ENCODE results near the gene PPM1L.
"Not testable (repeated sequence)": the region's sequence is repeated elsewhere in the genome, so short reads cannot be mapped to it uniquely, and the experiment has no call there.

The PPM1L gene

GRCh38 chr3:161028555-161029153, 272.6 kb downstream of the PPM1L start:
- DNase-seq (ENCODE audit: low read depth in 1 of 2, low spot score in 1 of 2), result no peak

- no peak for DNase-seq (ENCODE audit: low read depth in 1 of 2, low spot score in 1 of 2)
Measured at GRCh38 chr3:161031134-161031533, 275.1 kb downstream of the PPM1L start.

DNA sequence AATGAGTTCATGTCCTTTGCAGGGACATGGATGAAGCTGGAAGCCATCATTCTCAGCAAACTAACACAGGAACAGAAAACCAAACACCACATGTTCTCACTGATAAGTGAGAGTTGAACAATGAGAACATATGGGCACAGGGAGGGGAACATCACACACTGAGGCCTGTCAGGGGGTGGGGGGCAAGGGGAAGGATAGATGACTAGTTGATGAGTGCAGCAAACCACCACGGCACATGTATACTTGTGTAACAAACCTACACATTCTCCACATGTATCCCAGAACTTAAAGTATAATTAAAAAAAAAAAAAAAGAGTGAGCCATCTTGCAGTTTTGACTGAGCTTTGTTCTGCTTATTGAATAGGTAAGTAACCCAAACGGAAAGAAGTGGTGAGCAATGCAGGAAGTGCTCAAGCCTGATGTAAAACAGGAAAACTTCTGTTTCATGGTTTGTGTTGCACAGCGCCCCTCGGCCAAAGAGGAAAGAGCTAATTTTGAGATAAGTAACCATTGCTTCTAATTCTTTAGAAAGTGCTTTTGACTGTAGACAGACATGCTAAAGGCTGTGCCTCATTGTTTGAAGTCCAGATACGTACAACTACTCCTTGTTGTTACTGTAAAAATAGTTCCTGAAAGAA, 279.0 kb downstream of the PPM1L start:
- not testable (repeated sequence) for DNase-seq (ENCODE audit: low read depth in 1 of 2, low spot score in 1 of 2)

DNA sequence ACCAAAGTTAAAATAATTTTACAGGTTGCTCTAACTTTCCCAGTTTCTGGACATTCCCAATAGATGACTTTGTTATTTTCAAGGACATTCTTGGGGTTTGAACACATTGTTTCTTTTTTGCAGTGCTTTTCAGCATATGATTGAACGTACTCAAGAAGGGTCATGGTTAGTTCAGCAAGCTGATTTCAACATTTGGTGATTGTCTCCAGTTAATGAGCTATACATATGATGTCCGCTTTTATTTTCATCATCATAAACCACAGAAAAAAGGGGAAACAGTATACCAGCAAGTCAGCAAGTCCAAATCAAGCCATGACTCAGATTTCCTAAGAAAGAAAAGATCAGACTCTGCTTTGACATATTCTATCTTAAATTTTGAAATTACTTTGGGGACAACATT, 279.7 kb downstream of the PPM1L start:
- no peak for DNase-seq (ENCODE audit: low read depth in 1 of 2, low spot score in 1 of 2)

DNA sequence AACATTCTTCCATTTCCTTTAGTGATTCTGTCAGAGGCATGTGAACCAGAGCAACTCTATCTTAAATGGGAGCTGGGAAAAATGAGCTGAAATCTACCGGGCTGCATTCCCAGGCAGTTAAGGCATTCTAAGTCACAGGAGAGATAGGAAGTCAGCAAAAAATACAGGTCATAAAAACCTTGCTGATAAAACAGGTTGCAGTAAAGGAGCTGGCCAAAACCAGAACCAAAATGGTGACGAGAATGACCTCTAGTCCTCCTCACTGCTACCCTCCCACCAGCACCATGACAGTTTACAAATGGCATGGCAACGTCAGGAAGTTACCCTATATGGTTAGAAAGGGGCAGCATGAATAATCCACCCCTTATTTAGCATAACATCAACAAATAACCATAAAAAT, 282.7 kb downstream of the PPM1L start:
- DNase-seq (ENCODE audit: low read depth in 1 of 2, low spot score in 1 of 2), result no peak

- no peak for DNase-seq (ENCODE audit: low read depth in 1 of 2, low spot score in 1 of 2)
Measured at GRCh38 chr3:161042023-161042501, 286.0 kb downstream of the PPM1L start.

- no peak for DNase-seq (ENCODE audit: low read depth in 1 of 2, low spot score in 1 of 2)
Measured at GRCh38 chr3:161043336-161044035, 287.5 kb downstream of the PPM1L start.

GRCh38 chr3:161049683-161050248, 293.7 kb downstream of the PPM1L start:
- no peak for DNase-seq (ENCODE audit: low read depth in 1 of 2, low spot score in 1 of 2)

- DNase-seq (ENCODE audit: low read depth in 1 of 2, low spot score in 1 of 2), result no peak
Measured at GRCh38 chr3:161050935-161051334, 294.9 kb downstream of the PPM1L start.

GRCh38 chr3:161051856-161052255, 295.8 kb downstream of the PPM1L start:
- DNase-seq (ENCODE audit: low read depth in 1 of 2, low spot score in 1 of 2), result no peak

DNA sequence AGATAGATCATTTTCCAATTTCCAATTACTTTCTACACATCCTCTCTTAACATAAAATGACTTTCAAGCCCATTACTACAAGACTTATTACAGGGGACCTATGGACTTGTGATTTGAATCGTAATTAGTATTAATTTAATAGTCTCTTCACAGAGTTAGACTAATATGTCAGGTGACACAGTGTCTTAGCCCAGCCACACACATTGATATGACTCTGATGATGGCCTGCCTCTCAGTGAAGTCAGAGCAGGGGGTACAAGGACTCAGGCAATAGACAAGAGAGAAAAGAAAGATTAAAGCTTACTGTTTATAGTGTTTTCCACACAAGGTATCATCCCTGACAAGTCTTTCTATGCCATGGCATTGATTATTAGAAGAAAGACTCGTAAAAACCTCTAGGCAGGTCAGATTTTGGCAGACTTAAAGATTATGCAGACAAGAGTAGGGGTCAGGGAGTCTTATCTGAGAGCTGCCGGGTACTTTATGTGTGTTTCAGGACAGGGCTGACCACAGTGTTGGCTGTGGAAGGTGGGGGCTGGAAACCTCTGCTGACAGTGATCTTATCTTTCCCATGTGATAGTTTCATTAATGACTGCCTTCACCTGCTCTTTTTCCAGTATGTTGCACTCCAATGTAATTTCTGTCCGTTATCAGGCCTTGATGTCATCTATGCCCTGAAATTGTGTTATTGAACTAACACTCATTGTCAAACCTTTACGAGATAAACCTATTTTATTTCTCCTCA, 299.0 kb downstream of the PPM1L start:
- no peak for DNase-seq (ENCODE audit: low read depth in 1 of 2, low spot score in 1 of 2)

GRCh38 chr3:161064413-161064812, 308.4 kb downstream of the PPM1L start:
- no peak for DNase-seq (ENCODE audit: low read depth in 1 of 2, low spot score in 1 of 2)

GRCh38 chr3:161066930-161067329, 310.9 kb downstream of the PPM1L start:
- no peak for DNase-seq (ENCODE audit: low read depth in 1 of 2, low spot score in 1 of 2)

- DNase-seq (ENCODE audit: low read depth in 1 of 2, low spot score in 1 of 2), result no peak
Measured at GRCh38 chr3:161067335-161067734, 311.3 kb downstream of the PPM1L start.

DNA sequence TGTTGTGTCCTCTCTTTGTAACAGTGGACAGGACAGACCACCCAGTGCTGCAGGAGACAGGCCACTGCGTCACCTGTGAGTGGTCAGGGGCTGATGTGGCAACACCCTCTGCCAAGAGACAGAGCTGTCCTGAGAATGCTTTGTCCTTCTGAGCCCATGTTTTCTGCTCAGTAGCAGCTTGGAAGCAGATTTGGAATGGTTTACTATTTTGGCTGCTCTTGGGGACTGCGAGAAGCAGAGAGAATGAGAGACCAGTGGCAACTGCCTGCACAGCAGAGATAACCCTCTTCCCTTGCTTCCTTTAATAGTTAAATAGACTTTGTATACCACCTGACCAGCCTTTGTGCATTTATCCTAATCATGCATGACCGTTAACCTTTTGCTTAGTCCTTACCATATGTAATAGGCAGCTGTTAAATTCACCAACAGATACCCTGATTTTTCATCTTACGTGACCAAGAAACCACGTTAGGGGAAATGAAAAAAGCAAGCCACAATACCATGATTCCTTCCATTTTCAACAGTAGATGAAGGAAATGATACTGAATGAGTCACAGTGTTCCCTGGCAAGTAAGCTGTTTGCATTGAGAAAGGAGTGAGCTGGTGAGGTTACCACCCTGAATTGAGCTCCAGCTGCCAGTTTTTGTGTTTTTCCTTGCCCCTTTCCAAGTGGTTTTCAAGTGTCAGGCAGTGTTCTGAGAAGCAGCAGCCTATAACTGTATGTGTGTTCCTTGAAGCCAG, 313.6 kb downstream of the PPM1L start:
- no peak for DNase-seq (ENCODE audit: low read depth in 1 of 2, low spot score in 1 of 2)

DNA sequence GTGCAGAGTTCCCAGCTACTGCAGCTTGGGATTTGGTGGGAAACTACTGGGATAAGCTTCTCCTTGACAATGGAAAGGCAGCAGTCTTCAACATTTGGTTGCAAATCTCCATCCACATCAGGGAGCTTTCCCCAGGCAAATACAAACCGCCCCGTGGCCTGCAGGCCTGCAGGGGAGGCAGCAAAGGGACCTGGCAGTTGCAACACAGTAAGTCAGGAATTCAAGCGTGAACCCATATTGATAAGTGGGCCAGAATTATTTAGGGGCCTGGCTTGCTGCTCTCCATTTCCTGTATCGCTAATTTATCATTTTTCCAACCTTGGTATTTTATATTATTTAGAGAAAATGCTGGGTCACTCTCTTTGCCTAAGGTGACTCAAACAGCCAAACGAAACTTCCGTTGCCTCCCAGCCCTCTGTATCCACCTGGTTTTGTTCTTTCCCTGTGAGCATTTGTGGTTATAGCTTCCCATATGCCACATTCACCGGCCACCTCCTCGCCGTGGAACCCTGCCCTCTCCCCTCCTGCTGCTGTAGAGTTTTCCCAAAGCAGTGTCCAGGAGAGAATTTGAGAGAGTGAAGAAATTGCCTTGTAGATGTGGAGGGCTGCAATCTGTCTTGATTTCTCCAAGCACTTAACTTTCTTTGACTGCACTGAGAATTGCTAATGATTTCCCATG, 314.4 kb downstream of the PPM1L start:
- DNase-seq (ENCODE audit: low read depth in 1 of 2, low spot score in 1 of 2), result no peak

DNA sequence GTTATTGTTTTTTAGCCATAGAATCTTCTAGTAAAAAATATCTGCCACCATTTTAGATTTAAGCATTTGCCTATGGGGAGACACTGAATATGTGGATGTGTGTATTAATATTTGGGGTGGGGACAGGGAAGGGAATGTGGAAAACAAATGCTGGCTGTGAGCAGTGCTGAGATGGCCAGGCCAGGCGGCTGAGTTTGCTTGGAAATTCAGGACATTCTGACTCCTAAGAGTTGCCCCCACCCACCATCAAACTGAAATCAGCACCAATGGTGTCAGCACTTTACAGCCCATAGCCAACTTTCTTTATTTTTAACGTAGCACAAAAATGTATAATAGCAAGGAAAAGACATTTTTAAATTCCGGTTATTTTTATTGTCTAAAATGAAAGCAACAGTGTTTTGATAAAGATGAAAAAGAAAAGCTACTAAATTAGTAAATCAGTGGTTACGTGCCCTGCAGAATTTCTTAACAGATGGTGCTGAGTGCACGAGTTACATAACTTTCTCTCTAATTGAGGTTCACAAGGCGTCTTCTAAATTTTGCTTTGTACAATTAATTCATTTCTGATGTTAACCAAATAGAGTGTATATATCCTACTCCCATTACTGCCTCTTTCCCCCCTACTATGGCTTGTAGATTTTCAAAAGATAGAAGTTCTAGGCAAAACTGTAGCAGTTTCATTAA, 315.1 kb downstream of the PPM1L start:
- DNase-seq (ENCODE audit: low read depth in 1 of 2, low spot score in 1 of 2), result no peak

- DNase-seq (ENCODE audit: low read depth in 1 of 2, low spot score in 1 of 2), result no peak
Measured at GRCh38 chr3:161072211-161072621, 316.2 kb downstream of the PPM1L start.

- DNase-seq (ENCODE audit: low read depth in 1 of 2, low spot score in 1 of 2), result no peak
Measured at GRCh38 chr3:161072751-161073150, 316.7 kb downstream of the PPM1L start.

GRCh38 chr3:161073181-161073580, 317.1 kb downstream of the PPM1L start:
- no peak for DNase-seq (ENCODE audit: low read depth in 1 of 2, low spot score in 1 of 2)

Measured in stimulated activated CD4-positive, alpha-beta T cell treated with anti-CD3 and anti-CD28 coated beads, Interleukin-15, amount 100 ng/mL, for 1 hour (primary cell).